ENCODE data around the gene ALOX15B. TPM values are rescaled to one million over a fixed set of nuclear protein-coding genes. Genes with fewer than 3 reads are reported as not detected.
A peak's percentile ranks its signal among the peaks of the same experiment; 100 is the strongest.

The ALOX15B gene
- total and polyA plus RNA-seq, 2 donors: 5.6 TPM; not detected in 1

- no peak overlapping the region for H3K27ac ChIP-seq (ENCODE audit: low read depth)
These were observed 3.1 kb downstream of the ALOX15B start for GRCh38 chr17:8041979-8042378.

GRCh38 chr17:8044819-8045810 lies 6.3 kb downstream of the ALOX15B start:
- no peak overlapping the region for H3K27ac ChIP-seq (ENCODE audit: low read depth)
- H3K4me3 ChIP-seq (ENCODE audit: low read depth, low read length): no peak overlapping the region
- 81% methylated on average over 24 of the region's 24 CpGs for WGBS
- DNase-seq (ENCODE audit: extremely low spot score): no peak
- H3K36me3 ChIP-seq (ENCODE audit: insufficient read depth): no peaks in the 10 kb centered on the region
- no peaks in the 10 kb centered on the region for H3K4me1 ChIP-seq (ENCODE audit: insufficient read depth)

More at GRCh38 chr17:8041979-8042378, 3.1 kb downstream of the ALOX15B start:
- Histone ChIP-seq H3K36me3 (ENCODE audit: insufficient read depth) (no peaks in the 10 kb centered on the region), H3K4me3 (ENCODE audit: low read depth, low read length) (no peak overlapping the region), H3K4me1 (ENCODE audit: insufficient read depth) (no peaks in the 10 kb centered on the region)
- no peak for DNase-seq (ENCODE audit: extremely low spot score)

- Histone ChIP-seq H3K4me3 (ENCODE audit: low read depth, low read length) (no peak overlapping the region), H3K27ac (ENCODE audit: low read depth) (no peak overlapping the region), H3K4me1 (ENCODE audit: insufficient read depth) (no peaks in the 10 kb centered on the region), H3K36me3 (ENCODE audit: insufficient read depth) (no peaks in the 10 kb centered on the region)
- DNase-seq (ENCODE audit: extremely low spot score): no peak
- 86% methylated on average over 11 of the region's 11 CpGs for WGBS
These were observed 7.6 kb downstream of the ALOX15B start for GRCh38 chr17:8046306-8046928.

- Histone ChIP-seq H3K4me3 (ENCODE audit: low read depth, low read length) (no peak overlapping the region), H3K4me1 (ENCODE audit: insufficient read depth) (no peaks in the 10 kb centered on the region), H3K36me3 (ENCODE audit: insufficient read depth) (no peaks in the 10 kb centered on the region), H3K27ac (ENCODE audit: low read depth) (no peak overlapping the region)
- DNase-seq (ENCODE audit: extremely low spot score): no peak
- 78% methylated on average over 24 of the region's 24 CpGs for whole genome bisulfite sequencing
These were observed 8.3 kb downstream of the ALOX15B start for GRCh38 chr17:8046929-8047768.

- H3K4me1 ChIP-seq (ENCODE audit: insufficient read depth): no peaks in the 10 kb centered on the region
- 94% methylated on average over 4 of the region's 4 CpGs for WGBS
- H3K27ac ChIP-seq (ENCODE audit: low read depth): no peak overlapping the region
- no peak overlapping the region for H3K4me3 ChIP-seq (ENCODE audit: low read depth, low read length)
- no peaks in the 10 kb centered on the region for H3K36me3 ChIP-seq (ENCODE audit: insufficient read depth)
- DNase-seq (ENCODE audit: extremely low spot score): no peak
These were observed 8.9 kb downstream of the ALOX15B start for GRCh38 chr17:8047769-8048110.

- 87% methylated on average over 12 of the region's 12 CpGs for WGBS
- no peak for DNase-seq (ENCODE audit: extremely low spot score)
These were observed 9.4 kb downstream of the ALOX15B start for GRCh38 chr17:8048236-8048635.

GRCh38 chr17:8048736-8049135 lies 9.9 kb downstream of the ALOX15B start:
- DNase-seq (ENCODE audit: extremely low spot score): no peak
- Histone ChIP-seq H3K36me3 (ENCODE audit: insufficient read depth) (no peaks in the 10 kb centered on the region), H3K4me3 (ENCODE audit: low read depth, low read length) (no peak overlapping the region), H3K4me1 (ENCODE audit: insufficient read depth) (no peaks in the 10 kb centered on the region), H3K27ac (ENCODE audit: low read depth) (no peak overlapping the region)
- 89% methylated on average over 8 of the region's 8 CpGs for WGBS

More at GRCh38 chr17:8048236-8048635, 9.4 kb downstream of the ALOX15B start:
- Histone ChIP-seq H3K27ac (ENCODE audit: low read depth) (no peak overlapping the region), H3K4me3 (ENCODE audit: low read depth, low read length) (no peak overlapping the region), H3K36me3 (ENCODE audit: insufficient read depth) (no peaks in the 10 kb centered on the region), H3K4me1 (ENCODE audit: insufficient read depth) (no peaks in the 10 kb centered on the region)

- Histone ChIP-seq H3K4me3 (ENCODE audit: low read depth, low read length) (no peak overlapping the region), H3K4me1 (ENCODE audit: insufficient read depth) (peaks cover 3% of the 10 kb centered on the region), H3K36me3 (ENCODE audit: insufficient read depth) (no peaks in the 10 kb centered on the region), H3K27ac (ENCODE audit: low read depth) (no peak overlapping the region)
- WGBS: 89% methylated on average over 7 of the region's 7 CpGs
- no peak for DNase-seq (ENCODE audit: extremely low spot score)
These were observed 13.0 kb downstream of the ALOX15B start for GRCh38 chr17:8051831-8052230.

- WGBS: 89% methylated on average over 6 of the region's 6 CpGs
- Histone ChIP-seq H3K4me1 (ENCODE audit: insufficient read depth) (peaks cover 3% of the 10 kb centered on the region), H3K27ac (ENCODE audit: low read depth) (no peak overlapping the region), H3K36me3 (ENCODE audit: insufficient read depth) (no peaks in the 10 kb centered on the region), H3K4me3 (ENCODE audit: low read depth, low read length) (no peak overlapping the region)
- no peak for DNase-seq (ENCODE audit: extremely low spot score)
These were observed 13.7 kb downstream of the ALOX15B start for GRCh38 chr17:8052256-8053252.

- no peak for DNase-seq (ENCODE audit: extremely low spot score)
- no peaks in the 10 kb centered on the region for H3K36me3 ChIP-seq (ENCODE audit: insufficient read depth)
- H3K4me3 ChIP-seq (ENCODE audit: low read depth, low read length): no peak overlapping the region
- WGBS: 90% methylated on average over 7 of the region's 7 CpGs
- H3K4me1 ChIP-seq (ENCODE audit: insufficient read depth): peaks cover 3% of the 10 kb centered on the region
- H3K27ac ChIP-seq (ENCODE audit: low read depth): no peak overlapping the region
These were observed 14.7 kb downstream of the ALOX15B start for GRCh38 chr17:8053600-8053999.

- DNase-seq (ENCODE audit: extremely low spot score): no peak
- Histone ChIP-seq H3K36me3 (ENCODE audit: insufficient read depth) (no peaks in the 10 kb centered on the region), H3K27ac (ENCODE audit: low read depth) (peak overlapping the region; percentile 60), H3K4me1 (ENCODE audit: insufficient read depth) (peaks cover 3% of the 10 kb centered on the region), H3K4me3 (ENCODE audit: low read depth, low read length) (no peak overlapping the region)
- WGBS: 87% methylated on average over 3 of the region's 3 CpGs
These were observed 17.0 kb downstream of the ALOX15B start for GRCh38 chr17:8055851-8056231.

- Histone ChIP-seq H3K4me1 (ENCODE audit: insufficient read depth) (peaks cover 3% of the 10 kb centered on the region), H3K27ac (ENCODE audit: low read depth) (peak overlapping the region; percentile 60), H3K4me3 (ENCODE audit: low read depth, low read length) (no peak overlapping the region), H3K36me3 (ENCODE audit: insufficient read depth) (no peaks in the 10 kb centered on the region)
- DNase-seq (ENCODE audit: extremely low spot score): no peak
- WGBS: 28% methylated on average over 14 of the region's 14 CpGs
These were observed 17.5 kb downstream of the ALOX15B start for GRCh38 chr17:8056232-8056975.

All from urinary bladder (tissue), 4 donors.